HCT116 (cell line): ENCODE data around the gene MFGE8. TPM values are rescaled to one million over a fixed set of nuclear protein-coding genes. Genes with fewer than 3 reads are reported as not detected.

Source experiments
- ATAC-seq: fragments of 200-7000 bp; cut with Tn5 transposase; 2 replicates; pipeline ENCODE4 v1.9.1; 2020; ENCODE audit warnings: mild to moderate bottlenecking, moderate library complexity
- BruUV-seq: library from RNA; stranded (reverse); fragments of 400-500 nt; replicated peaks from 2 replicates; lab custom pipeline; 2021; lab: Mats Ljungman, UMichigan
- CTCF ChIA-PET: fragments of 300-600 bp; sonication (Branson Sonifier 250); formaldehyde crosslinking; loops from one replicate; lab custom pipeline; 2021; ENCODE audit warnings: antibody characterized with exemption; lab: Charles Lee
- POLR2A ChIA-PET: fragments of 300-600, 350-600 bp; sonication (Branson Sonifier 250); formaldehyde crosslinking; loops from one replicate; lab custom pipeline; 2021; ENCODE audit warnings: antibody characterized with exemption; lab: Charles Lee
- RAD21 ChIA-PET, 2 experiments: fragments of 300-600 bp; sonication (Branson Sonifier 250); formaldehyde crosslinking; loops; one replicate each; lab custom pipeline; 2023; ENCODE audit warnings: low total read pairs in 2 of 2; ENCODE audit not compliant: uncharacterized antibody in 2 of 2, unreplicated experiment in 2 of 2, low non-redundant PET in 1 of 2; lab: Charles Lee
- DNase-seq: peaks from one replicate; pipeline ENCODE4 v3.0.0-alpha.2; 2010; ENCODE audit warnings: low read depth, low spot score
- H2AFZ ChIP-seq: fragments of 200-600 bp; shearing (Covaris generic), sonication (generic); 2 replicates; pipeline ENCODE4 v1.6.1; 2017; ENCODE audit warnings: low read depth, mixed run types, mixed read lengths, antibody characterized with exemption, low read length; ENCODE audit not compliant: poor library complexity, severe bottlenecking
- H3K27ac ChIP-seq: 2 replicates; pipeline ENCODE4 v1.5.1; 2012; ENCODE audit warnings: low read depth, low read length
- H3K27me3 ChIP-seq: fragments of 200-600 bp; sonication (generic); 2 replicates; pipeline ENCODE4 v1.6.1; 2016; ENCODE audit warnings: mixed run types, low read length, mixed read lengths; ENCODE audit not compliant: insufficient read depth
- H3K36me3 ChIP-seq, 2 experiments: fragments of 200-500 bp in 1 of 2; fragments of 200-600 bp in 1 of 2; sonication (Bioruptor generic) in 1 of 2; sonication (generic) in 1 of 2; 2 replicates each; pipeline versions ENCODE4 v1.5.1 to v1.6.1; 2014 to 2016; ENCODE audit warnings: low read length in 2 of 2, inconsistent platforms in 1 of 2, mixed read lengths in 1 of 2, mixed run types in 1 of 2; ENCODE audit not compliant: insufficient read depth in 2 of 2, control insufficient read depth in 1 of 2
- H3K4me1 ChIP-seq, 2 experiments: fragments of 200-600 bp in 1 of 2; sonication (generic) in 1 of 2; 2 replicates each; pipeline versions ENCODE4 v1.5.1 to v1.6.1; 2012 to 2017; ENCODE audit warnings: low read length in 2 of 2, inconsistent platforms in 1 of 2, mild to moderate bottlenecking in 1 of 2, mixed read lengths in 1 of 2, mixed run types in 1 of 2, moderate library complexity in 1 of 2; ENCODE audit not compliant: insufficient read depth in 2 of 2, control insufficient read depth in 1 of 2
- H3K4me2 ChIP-seq: fragments of 200-600 bp; sonication (generic); 2 replicates; pipeline ENCODE4 v1.6.1; 2017; ENCODE audit warnings: mixed run types, low read length, mixed read lengths
- H3K4me3 ChIP-seq, 2 experiments: fragments of 200-600 bp in 1 of 2; sonication (generic) in 1 of 2; replicated peaks in 1 of 2; 2 replicates each; pipeline ENCODE4 v1.5.1; 2011 to 2016; ENCODE audit warnings: low read length in 2 of 2, control low read depth in 1 of 2, low read depth in 1 of 2, mild to moderate bottlenecking in 1 of 2, mixed read lengths in 1 of 2, mixed run types in 1 of 2
- H3K79me2 ChIP-seq: fragments of 200-600 bp; sonication (generic); 2 replicates; pipeline ENCODE4 v1.6.1; 2017; ENCODE audit warnings: mild to moderate bottlenecking, mixed run types, low read length, moderate library complexity, mixed read lengths; ENCODE audit not compliant: insufficient read depth
- H3K9ac ChIP-seq: fragments of 200-600 bp; sonication (generic); 2 replicates; pipeline ENCODE4 v1.6.1; 2016; ENCODE audit warnings: low read length, mixed read lengths
- H3K9me2 ChIP-seq: fragments of 200-600 bp; sonication (generic), shearing (Covaris generic); 2 replicates; pipeline ENCODE4 v1.6.1; 2017; ENCODE audit warnings: mixed run types, mild to moderate bottlenecking, moderate library complexity; ENCODE audit not compliant: insufficient read depth
- H3K9me3 ChIP-seq, 2 experiments: fragments of 200-500 bp in 1 of 2; fragments of 200-600 bp in 1 of 2; sonication (Bioruptor generic) in 1 of 2; sonication (generic) in 1 of 2; 2 replicates each; pipeline ENCODE4 v1.6.1; 2014 to 2017; ENCODE audit warnings: low read length in 2 of 2, mixed read lengths in 2 of 2, inconsistent platforms in 1 of 2, low read depth in 1 of 2, mild to moderate bottlenecking in 1 of 2, mixed run types in 1 of 2, moderate library complexity in 1 of 2; ENCODE audit not compliant: control insufficient read depth in 1 of 2, insufficient read depth in 1 of 2
- H4K20me1 ChIP-seq: fragments of 200-600 bp; sonication (generic), shearing (Covaris generic); 2 replicates; pipeline ENCODE4 v1.6.1; 2017; ENCODE audit warnings: mixed run types, mild to moderate bottlenecking, moderate library complexity; ENCODE audit not compliant: insufficient read depth
- CBX3 ChIP-seq: IDR thresholded peaks from 2 replicates; pipeline ENCODE4 v1.6.1; 2012; ENCODE audit warnings: low read depth
- CEBPB ChIP-seq: IDR thresholded peaks from 2 replicates; pipeline ENCODE4 v1.6.1; 2012; ENCODE audit warnings: low read depth
- EGR1 ChIP-seq: IDR thresholded peaks from 2 replicates; pipeline ENCODE4 v1.6.1; 2012; ENCODE audit warnings: low read depth
- ELF1 ChIP-seq: IDR thresholded peaks from 2 replicates; pipeline ENCODE4 v1.6.1; 2012; ENCODE audit warnings: low read depth, borderline replicate concordance
- EZH2 ChIP-seq: fragments of 200-600 bp; sonication (generic); IDR thresholded peaks from 2 replicates; pipeline ENCODE4 v1.6.1; 2017; ENCODE audit warnings: antibody characterized with exemption, mixed run types
- EZH2phosphoT487 ChIP-seq: fragments of 200-600 bp; IDR thresholded peaks from 2 replicates; pipeline ENCODE4 v1.6.1; 2018; ENCODE audit warnings: antibody characterized with exemption, borderline replicate concordance
- JUND ChIP-seq: IDR thresholded peaks from 2 replicates; pipeline ENCODE4 v1.6.1; 2012
- POLR2A ChIP-seq: IDR thresholded peaks from 2 replicates; pipeline ENCODE4 v1.7.0; 2011; ENCODE audit warnings: borderline replicate concordance; ENCODE audit not compliant: insufficient read depth, insufficient read length; ENCODE audit errors: extremely low read depth
- POLR2AphosphoS5 ChIP-seq: IDR thresholded peaks from 2 replicates; pipeline ENCODE4 v1.6.1; 2011; ENCODE audit warnings: mild to moderate bottlenecking, low read depth, low read length, moderate library complexity
- RAD21 ChIP-seq: IDR thresholded peaks from 2 replicates; pipeline ENCODE4 v1.6.1; 2012; ENCODE audit warnings: low read depth, mild to moderate bottlenecking
- SIN3A ChIP-seq: IDR thresholded peaks from 2 replicates; pipeline ENCODE4 v1.6.1; 2012; ENCODE audit warnings: low read depth
- SP1 ChIP-seq: IDR thresholded peaks from 2 replicates; pipeline ENCODE4 v1.6.1; 2012; ENCODE audit warnings: low read depth
- SRF ChIP-seq: IDR thresholded peaks from 2 replicates; pipeline ENCODE4 v1.6.1; 2012; ENCODE audit warnings: low read depth
- YY1 ChIP-seq: IDR thresholded peaks from 2 replicates; pipeline ENCODE4 v1.6.1; 2011; ENCODE audit warnings: low read length, low read depth, moderate library complexity, mild to moderate bottlenecking; ENCODE audit not compliant: insufficient replicate concordance; ENCODE audit errors: extremely low read depth
- ZNF274 ChIP-seq: fragments of 200-500 bp; sonication (Bioruptor generic); IDR thresholded peaks from 2 replicates; pipeline ENCODE4 v1.6.1; 2014; ENCODE audit warnings: mild to moderate bottlenecking, low read depth, low read length, inconsistent platforms
- intact Hi-C: fragments of 100-400 bp; cut with micrococcal nuclease; formaldehyde crosslinking; loops from 2 replicates; pipeline ENCODE4 v1.10.0; 2022
- total RNA-seq: library from RNA; stranded (reverse); gene quantifications from one replicate; pipeline ENCODE4 v1.2.1, GENCODE V29; 2021; ENCODE audit not compliant: unreplicated experiment
- TF ChIP-seq, protein P1 (sequence below): IDR thresholded peaks from 2 replicates; pipeline ENCODE4 v1.6.1; 2012; ENCODE audit warnings: low read depth
- TF ChIP-seq, protein P2 (sequence below), 3 experiments: fragments of 200-600 bp in 1 of 3; sonication (generic) in 1 of 3; IDR thresholded peaks in 2 of 3; conservative IDR thresholded peaks in 1 of 3; 2 replicates each; pipeline ENCODE4 v1.5.1; 2012 to 2017; ENCODE audit warnings: low read depth in 2 of 3, low read length in 2 of 3, antibody characterized with exemption in 1 of 3, borderline replicate concordance in 1 of 3, control low read depth in 1 of 3, mild to moderate bottlenecking in 1 of 3, mixed read lengths in 1 of 3, mixed run types in 1 of 3, moderate library complexity in 1 of 3; ENCODE audit not compliant: insufficient read depth in 1 of 3

Gene MFGE8
- total RNA-seq, 1 experiment from 2014 or later: 70.7 TPM

- Histone ChIP-seq H3K9me3 (no peaks in the 10 kb centered on the region), H4K20me1 (no peaks in the 10 kb centered on the region), H3K27me3 (no peaks in the 10 kb centered on the region), H3K4me2 (no peak overlapping the region), H3K4me1 (peaks cover 4 to 17% of the 10 kb centered on the region in 2 experiments), H3K9me2 (no peaks in the 10 kb centered on the region), H2AFZ (no peak overlapping the region), H3K4me3 (no peak overlapping the region), H3K79me2 (no peaks in the 10 kb centered on the region), H3K36me3 (no peaks in the 10 kb centered on the region), H3K9ac (no peak overlapping the region), H3K27ac (no peak overlapping the region)
- ATAC-seq: no peak
- ChIA-PET POLR2A (no interaction called here), RAD21 (no interaction called here), CTCF (interaction anchor here (1.2 to 1.8 kb wide), 2 partner anchors 12 to 234 kb away, joined by 3 read pairs; no protein-coding TSS in a partner anchor)
- TF ChIP-seq CEBPB (no peak), EGR1 (no peak), ZNF274 (no peak), CBX3 (no peak), EZH2 (no peak), RAD21 (no peak), SIN3A (no peak), EZH2phosphoT487 (no peak), YY1 (no peak), SP1 (no peak), POLR2AphosphoS5 (no peak), SRF (no peak), ELF1 (no peak), JUND (no peak), POLR2A (no peak)
- TF ChIP-seq, protein P1, sequence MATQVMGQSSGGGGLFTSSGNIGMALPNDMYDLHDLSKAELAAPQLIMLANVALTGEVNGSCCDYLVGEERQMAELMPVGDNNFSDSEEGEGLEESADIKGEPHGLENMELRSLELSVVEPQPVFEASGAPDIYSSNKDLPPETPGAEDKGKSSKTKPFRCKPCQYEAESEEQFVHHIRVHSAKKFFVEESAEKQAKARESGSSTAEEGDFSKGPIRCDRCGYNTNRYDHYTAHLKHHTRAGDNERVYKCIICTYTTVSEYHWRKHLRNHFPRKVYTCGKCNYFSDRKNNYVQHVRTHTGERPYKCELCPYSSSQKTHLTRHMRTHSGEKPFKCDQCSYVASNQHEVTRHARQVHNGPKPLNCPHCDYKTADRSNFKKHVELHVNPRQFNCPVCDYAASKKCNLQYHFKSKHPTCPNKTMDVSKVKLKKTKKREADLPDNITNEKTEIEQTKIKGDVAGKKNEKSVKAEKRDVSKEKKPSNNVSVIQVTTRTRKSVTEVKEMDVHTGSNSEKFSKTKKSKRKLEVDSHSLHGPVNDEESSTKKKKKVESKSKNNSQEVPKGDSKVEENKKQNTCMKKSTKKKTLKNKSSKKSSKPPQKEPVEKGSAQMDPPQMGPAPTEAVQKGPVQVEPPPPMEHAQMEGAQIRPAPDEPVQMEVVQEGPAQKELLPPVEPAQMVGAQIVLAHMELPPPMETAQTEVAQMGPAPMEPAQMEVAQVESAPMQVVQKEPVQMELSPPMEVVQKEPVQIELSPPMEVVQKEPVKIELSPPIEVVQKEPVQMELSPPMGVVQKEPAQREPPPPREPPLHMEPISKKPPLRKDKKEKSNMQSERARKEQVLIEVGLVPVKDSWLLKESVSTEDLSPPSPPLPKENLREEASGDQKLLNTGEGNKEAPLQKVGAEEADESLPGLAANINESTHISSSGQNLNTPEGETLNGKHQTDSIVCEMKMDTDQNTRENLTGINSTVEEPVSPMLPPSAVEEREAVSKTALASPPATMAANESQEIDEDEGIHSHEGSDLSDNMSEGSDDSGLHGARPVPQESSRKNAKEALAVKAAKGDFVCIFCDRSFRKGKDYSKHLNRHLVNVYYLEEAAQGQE: no peak
- TF ChIP-seq, protein P2, sequence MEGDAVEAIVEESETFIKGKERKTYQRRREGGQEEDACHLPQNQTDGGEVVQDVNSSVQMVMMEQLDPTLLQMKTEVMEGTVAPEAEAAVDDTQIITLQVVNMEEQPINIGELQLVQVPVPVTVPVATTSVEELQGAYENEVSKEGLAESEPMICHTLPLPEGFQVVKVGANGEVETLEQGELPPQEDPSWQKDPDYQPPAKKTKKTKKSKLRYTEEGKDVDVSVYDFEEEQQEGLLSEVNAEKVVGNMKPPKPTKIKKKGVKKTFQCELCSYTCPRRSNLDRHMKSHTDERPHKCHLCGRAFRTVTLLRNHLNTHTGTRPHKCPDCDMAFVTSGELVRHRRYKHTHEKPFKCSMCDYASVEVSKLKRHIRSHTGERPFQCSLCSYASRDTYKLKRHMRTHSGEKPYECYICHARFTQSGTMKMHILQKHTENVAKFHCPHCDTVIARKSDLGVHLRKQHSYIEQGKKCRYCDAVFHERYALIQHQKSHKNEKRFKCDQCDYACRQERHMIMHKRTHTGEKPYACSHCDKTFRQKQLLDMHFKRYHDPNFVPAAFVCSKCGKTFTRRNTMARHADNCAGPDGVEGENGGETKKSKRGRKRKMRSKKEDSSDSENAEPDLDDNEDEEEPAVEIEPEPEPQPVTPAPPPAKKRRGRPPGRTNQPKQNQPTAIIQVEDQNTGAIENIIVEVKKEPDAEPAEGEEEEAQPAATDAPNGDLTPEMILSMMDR (IDR thresholded peaks at IDR 0.05 in 2 of 3, conservative IDR thresholded peaks at IDR 0.05 in 1 of 3; ENCODE audit: borderline replicate concordance in 1 of 3, insufficient read depth in 1 of 3, low read depth in 2 of 3, low read length in 2 of 3): no peak
- intact Hi-C loops: loop anchor here (5.0 kb wide), 1 partner anchor 237 kb away; no protein-coding TSS in a partner anchor
- BruUV-seq: no TSS peak
- no peak for DNase-seq
These were observed 22.7 kb downstream of the MFGE8 start for GRCh38 chr15:88890495-88890894.
